Right forelimb (tissue), 1 donor: Measurements from ENCODE around the gene NRDE2.
"Not testable (repeated sequence)": the region's sequence is repeated elsewhere in the genome, so short reads cannot be mapped to it uniquely, and the experiment has no call there.

ENCODE experiments used
- DNase-seq: peaks from one replicate; pipeline ENCODE4 v3.0.0-alpha.2; 2018

The NRDE2 gene

DNA sequence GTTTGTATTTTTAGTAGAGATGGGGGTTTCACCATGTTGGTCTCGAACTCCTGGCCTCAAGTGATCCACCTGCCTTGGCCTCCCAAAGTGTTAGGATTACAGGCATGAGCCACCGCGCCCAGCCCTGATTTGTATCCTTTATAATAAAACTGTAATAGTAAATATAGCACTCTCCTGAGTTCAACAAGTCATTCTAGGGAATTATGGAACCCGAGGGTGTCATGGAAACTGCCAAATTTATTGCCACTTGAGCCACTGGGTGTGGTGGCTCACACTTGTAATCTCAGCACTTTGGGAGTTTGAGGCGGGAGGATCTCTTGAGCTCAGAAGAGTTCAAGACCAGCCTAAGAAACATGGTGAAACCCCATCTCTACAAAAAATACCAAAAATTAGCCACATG is 9.5 kb upstream of the NRDE2 start:
- DNase-seq = not testable (repeated sequence)

DNA sequence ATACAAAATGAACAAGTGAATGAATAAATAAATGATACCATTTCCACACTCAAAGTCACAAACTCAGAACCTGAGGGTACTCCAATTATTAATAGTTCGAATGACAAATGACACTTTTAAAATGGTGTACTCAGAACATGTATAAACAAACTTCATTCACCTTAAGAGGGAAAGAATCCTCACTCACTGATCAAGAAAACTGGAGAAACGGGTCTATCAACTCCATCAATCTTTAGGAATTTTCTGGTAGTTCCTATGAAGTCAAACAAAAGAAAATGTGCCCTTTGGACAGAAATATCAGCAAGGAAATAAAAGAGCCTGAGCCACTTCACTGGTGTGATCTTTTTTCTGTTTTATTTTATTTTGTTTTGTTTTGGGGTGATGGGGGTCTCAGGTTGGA is 5.2 kb upstream of the NRDE2 start:
- DNase-seq = no peak

DNA sequence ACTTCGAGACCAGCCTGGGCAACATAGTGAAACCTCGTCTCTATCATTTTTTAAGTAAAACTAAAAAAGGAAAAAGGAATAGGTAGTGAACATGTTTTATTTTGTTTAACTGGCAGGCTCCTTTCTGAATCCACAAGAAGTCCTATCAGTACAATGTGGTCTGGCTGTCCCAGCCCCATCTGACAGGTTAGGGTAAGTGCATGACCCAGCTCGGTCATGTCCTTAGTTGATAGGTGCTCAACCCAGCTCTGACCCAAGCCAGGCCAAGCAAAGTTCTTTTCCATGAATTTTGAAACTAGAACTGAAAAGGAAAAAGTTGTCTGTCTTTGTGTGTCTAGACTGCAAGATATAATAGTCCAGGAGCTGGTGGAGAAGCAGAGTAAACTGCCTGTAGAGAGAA is 4.7 kb upstream of the NRDE2 start:
- no peak for DNase-seq

DNA sequence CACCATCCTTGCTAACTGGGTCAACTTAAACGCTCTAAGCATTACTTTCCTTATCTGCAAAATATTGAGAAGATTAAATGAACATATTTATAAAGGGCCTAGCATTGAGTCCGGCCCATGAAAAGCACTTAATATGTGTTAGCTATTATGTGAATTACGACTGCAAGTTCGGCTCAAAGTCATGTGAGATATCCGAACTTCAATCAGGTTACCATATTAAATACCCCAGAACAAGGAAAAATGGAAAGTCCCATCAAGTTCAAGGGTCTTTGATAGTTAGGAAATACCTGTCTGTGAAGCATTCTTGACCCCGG is 487 bp upstream of the NRDE2 start:
- DNase-seq = no peak

DNA sequence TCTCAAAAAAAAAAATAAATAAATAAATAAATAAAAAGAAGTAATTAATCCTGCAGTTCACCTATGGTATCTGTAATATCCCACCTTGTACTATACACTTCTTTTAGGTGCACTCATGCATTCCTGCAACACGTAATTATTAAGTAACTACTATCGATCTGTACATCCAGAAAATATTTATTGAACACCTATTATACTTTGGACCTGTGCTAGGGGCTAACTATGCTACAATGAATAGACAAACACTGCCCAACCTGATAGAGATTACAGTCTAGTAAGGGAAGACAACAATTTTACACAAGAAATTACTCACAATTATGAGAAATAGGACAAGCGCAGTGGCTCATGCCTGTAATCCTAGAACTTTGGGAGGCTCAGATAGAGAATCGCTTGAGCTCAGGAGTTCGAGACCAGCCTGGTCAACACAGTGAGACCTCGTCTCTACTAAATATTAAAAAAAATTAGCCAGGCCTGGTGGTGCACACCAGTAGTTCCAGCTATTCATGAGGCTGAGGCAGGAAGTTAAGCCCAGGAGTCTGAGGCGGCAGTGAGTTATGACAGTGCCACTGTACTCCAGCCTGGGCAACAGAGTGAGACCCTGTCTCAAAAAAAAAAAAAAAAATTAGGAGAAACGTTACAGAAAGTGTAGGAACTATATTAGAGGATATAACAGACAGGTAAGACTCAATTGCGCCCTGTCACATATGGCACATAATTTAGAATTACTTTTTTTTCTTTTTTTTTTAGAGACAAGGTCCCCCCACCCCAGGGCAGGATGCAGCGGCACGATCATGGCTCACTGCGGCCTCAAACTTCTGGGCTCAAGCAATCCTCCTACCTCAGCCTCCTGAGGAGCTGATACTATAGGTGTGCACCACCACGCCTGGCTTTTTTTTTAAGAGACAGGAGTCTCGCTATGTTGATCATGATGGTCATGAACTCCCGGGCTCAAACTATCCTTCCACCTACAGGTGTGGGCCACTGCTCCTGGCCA is 1.2 kb downstream of the NRDE2 start:
- no peak for DNase-seq

DNA sequence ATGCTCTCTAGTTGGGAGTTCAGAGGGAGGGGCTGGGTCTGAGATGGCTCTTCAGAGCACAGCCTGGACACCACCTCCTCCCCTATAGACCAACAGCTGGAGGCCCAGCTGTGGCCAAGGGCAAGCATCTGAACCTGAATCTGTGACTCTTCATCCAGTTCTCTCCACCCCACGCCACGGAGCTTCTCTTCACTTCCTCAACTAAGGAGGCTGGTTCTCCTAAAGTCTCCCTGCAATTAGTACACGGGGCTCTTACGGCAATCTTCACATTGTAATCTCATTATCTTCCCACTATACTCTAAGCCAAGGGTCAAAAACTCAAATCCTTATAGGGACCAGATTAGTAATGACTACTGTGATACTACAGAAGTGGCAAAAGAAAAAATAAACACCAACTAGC is 9.8 kb downstream of the NRDE2 start:
- no peak for DNase-seq

DNA sequence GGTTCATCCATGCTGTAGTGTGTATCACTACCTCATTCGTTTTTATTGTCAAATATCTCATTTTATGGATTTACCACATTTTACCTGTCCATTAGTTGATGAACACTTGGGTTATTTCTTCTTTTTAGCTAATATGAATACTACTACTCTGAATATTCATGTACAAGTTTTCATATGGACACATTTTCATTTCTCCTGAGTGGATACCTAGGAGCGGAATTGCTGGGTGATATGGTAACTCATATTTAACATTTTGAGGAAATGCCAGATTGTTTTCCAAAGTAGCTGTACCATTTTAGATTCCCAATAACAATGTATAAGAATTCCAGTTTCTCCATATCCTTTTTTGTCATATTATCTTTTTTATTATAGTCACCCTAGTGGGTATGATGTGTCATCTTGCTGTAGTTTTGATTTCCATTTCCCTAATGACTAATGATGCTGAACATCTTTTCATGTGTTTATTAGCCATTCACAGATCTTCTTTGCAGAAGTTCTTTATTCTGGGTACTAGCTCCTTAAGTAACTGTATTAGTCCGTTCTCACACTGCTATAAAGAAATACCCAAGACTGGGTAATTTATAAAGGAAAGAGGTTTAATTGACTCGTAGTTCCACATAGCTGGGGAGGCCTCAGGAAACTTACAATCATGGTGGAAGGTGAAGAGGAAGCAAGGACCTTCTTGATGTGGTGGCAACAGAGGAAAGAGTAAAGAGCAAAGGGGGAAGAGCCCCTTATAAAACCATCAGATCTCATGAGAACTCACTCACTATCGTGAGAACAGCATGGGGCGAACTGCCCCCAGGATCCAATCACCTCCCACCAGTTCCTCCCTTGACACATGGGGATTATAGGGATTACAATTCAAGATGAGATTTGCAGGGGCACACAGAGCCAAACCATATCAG is 11.9 kb downstream of the NRDE2 start:
- no peak for DNase-seq

DNA sequence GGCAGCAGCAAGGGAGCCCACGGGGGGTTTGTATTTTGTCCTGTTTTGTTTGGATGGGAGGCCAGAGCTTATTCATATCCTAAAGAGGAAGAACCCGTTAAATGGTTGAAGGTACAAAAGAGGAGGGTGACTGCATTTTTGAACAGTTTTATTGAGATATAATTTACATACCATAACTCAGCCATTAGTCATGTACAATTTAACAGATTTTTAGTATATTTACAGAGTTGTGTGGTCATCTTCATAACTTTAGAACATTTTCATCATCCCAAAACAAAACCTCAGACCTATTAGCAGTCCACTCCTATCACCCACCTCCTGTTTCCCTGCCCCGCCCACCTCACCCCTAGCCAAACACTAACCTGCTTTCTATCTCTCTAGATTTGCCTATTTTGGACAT is 12.6 kb downstream of the NRDE2 start:
- no peak for DNase-seq

DNA sequence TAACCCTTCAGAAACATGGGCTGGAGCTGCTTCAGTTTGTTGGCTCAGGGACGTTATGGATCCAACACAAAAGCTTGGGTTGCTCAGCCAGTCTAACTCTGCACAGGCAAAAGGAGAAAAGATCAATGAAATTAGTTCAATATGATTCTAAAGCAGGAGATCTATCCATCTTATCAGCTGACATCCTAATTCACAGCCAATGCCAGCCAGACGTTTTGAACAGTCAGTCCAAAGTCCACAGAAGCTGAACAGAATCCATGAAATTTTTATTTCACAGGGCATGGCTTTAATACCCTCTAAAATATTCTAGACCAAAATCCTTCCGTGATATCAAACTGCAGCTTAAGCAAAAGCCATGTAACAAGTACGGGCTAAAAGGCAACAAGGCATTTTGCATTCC is 13.7 kb downstream of the NRDE2 start:
- DNase-seq = no peak

DNA sequence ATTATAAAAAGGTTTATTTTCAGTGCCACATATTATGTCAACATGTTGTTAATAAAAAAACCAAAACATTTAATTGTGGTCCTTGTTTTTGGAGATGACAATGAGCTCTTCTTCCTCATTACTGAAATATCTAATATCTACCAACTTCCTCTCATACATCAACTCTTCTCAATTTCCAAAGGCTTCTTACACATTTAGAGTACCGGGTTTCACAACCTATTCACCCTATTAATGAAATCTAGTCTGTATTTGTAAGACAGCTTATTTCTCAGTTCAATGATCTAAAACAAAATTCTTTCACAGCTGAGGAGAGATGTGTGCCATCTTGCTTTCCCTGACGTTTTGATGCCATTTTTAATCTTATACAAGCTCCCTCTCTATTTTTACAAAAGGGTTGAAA is 14.5 kb downstream of the NRDE2 start:
- DNase-seq = no peak

DNA sequence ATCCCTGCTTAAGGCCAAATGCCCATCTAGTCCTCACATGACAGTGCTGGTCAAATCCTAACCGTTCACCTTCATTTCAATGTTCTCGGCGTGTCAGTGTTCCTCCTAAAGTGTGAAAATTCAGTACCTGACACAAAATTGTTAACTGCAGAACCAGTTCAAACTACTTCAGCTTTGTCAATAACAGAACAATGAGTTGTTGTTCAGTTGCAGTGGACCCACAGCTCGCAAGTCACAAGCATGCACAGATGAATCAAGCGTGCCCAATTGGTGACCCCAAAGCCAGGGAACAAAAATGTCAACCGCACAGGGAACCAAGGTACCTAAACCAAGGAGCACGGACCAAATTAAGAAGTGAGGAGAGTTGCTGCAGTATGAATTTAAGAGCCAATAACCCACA is 23.2 kb downstream of the NRDE2 start:
- no peak for DNase-seq

DNA sequence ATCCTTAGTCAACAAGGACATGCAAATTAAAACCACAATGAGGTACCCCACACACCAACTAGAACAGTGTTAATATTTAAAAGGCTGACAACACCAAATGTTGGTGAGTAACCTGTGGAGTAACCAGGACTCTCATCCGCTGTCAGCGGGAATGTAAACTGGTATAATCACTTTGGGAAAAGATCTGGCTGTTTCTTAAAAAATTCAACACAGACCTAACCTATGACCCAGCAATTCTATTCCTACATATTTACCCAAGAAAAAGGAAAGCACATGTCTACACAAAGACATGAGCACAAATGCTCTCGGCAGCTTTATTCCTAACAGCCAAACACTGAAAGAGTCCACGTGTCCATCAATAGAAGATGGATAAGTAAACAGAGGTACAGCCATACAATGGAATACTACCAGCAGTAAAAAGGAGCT is 26.6 kb downstream of the NRDE2 start:
- no peak for DNase-seq

DNA sequence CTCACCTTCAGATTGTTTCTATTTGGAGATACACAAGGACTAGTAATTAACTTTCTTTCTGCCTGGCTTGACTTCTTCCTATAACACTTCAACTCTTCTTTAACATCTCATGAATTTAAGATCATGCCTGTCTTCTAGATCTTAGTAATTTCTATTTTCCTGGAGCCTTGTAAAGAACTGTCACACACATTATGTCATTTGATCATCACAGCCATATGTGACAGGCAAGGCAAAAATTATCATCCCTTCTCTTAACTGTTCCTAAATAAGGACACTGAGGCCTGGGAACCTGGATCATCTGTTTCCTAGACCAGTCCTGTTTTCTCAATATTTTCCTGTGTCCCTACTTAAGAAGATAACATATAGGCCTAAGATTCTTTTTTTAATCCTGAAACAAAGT is 27.2 kb downstream of the NRDE2 start:
- no peak for DNase-seq

DNA sequence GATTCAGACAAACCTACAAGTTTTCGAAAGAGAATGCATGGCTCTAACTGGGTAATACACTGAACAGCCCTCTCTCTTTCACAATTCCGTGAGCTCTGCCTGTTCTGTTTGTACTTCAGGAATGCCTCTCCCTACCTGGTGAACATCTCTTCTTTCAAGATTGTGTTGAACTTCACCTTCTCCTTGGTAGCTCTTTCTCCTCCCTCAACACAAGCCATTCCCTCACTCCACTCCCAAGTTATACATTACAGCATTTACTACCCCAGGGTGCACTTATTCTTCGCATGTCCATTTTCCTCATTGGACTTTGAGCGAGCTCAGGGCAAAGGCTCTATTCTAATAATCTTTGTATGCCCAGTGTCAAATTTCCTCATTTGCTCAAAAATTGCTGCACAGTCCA is 28.3 kb downstream of the NRDE2 start:
- DNase-seq = no peak

DNA sequence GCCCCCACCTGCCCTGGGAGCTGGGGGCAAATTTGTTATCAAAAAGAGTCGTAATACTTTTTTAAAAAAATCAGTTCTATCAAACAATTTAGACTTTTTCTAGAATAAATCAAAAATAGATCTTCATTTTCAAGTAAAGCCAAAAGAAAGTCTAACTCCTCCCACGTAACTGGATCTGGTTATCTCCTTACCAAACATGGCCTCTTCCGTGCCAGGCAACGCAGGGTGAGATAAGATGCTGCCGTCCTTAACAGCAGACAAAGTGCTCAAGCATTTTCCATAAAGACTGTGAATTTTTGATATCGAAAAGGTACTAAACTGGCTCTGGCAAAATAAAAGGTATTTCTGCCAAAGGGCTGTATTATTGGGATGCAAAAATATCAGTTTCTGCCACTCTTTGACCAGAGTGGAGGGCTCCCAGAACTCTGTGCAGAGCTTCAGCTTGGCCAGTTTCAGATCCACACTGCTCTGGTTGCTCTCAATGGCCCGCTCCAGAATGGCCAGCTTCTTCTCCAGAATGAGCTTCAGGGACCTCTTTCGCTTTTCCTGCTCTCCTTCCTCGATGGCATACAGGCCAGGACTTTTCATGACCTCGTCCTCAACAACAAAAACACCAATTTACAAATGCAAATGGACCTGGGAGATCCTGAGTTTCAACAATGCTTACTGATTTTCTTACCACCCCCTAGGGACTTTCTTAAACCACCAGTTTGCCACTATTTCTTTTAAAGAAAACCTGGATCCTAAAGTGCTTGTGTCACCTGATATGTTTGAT is 29.0 kb downstream of the NRDE2 start:
- DNase-seq = no peak

DNA sequence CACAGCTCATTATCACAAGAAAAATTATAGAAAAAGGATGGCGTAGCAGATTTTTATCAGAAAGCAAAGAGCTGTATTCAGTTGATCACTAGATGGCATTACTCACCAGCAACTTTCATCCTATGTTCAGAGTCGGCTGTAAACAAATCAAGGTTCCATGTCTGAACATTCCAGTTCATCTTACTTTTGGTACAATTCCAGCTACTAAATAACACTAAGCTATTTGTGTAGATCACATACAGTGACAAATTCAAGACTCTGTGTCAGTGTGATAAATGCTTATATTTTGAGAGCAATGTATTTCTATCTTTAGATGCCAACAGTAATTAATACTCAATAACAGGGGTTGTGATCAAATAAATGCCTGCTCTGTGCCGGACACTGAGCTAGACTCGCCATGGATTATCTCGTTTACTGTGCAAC is 30.1 kb downstream of the NRDE2 start:
- no peak for DNase-seq

DNA sequence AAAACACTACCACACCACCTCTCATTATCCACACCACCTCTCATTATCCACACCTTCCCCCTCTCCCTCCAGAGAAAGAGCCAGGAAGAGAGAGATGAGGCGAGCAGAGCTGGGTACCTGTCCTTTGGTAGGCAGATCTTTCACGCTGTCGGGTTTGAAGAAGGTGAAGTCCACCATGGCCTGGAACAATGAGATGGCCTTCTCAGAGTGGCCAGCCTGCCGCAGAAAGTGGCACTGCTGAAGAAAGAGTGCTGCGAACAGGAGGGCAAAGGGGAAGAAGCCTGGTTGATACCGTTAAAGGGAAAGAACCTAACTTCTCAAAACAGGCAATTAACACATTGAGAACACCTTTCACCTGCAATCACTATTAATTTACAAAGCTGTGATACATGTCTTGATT is 30.6 kb downstream of the NRDE2 start:
- no peak for DNase-seq

DNA sequence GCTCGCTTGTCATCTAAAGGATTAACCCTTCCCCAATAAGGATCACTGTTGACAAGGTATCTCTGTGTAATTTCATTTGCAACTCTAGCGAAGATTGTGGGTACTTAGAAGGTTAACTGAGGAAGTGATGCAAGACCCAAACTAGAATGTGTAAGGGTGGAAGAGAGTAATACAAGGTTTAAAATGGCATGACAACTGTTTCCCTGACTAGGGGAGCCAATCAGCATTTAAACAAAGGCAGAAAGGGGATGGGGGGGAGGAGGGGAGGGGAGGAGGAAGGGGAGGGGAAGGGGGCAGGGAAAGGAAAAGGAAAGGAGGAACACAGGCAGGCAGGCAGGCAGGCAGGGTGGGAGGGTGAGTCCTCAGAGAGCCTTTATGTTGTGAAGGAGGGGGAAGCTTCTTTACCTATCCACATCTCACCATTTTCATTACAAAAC is 31.1 kb downstream of the NRDE2 start:
- DNase-seq = no peak

DNA sequence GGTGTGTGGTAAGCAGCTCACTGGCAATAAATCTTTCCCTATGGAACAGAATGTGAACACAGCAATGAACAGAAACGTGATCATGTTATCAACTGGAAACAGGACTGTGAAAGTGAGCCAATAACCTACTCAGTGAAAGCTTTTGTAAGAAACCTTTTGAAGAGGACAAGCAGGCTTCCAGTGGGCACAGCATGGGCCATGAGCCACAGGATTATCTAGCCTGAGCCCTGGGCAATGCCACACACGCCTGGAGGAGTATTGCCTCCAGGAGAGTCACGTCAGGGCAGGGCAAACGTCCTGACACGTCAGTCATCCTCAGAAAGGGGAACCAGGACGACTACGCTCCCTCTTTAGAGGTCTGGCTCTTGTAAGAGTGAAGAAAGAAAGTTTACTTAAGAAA is 32.3 kb downstream of the NRDE2 start:
- DNase-seq = no peak

DNA sequence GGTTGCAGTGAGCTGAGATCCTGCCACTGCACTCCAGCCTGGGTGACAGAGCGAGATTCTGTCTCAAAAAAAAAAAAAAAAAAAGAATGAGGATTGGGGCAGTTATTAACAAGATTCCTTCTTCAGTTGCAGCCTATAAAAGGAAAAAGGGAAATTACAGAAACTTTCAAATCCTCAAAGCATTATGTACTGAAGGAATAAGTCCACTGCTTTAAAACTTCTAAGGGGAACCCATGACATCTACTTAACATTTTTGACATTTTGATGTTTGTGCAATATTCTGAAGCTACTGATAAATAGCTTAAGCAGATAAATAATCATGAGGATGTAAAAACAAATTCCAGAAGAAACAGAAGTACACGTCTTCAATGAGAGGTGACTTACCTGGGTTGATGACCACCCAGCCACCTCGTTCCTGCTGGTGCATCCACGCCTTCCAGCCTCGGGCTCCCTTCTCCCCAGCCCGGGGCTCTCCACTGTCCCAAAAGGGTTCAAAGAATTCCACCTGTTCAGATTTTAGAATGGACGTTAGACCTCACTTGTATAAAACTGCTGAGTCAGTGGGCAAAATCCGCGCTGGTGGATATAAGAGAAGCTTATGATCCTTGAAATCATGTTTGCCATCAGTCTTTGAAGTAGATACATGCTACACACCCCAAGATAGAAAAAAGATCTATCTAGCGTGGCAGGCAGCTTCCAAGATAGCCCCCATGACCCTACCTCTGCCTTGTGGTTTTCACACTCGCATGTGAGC is 33.7 kb downstream of the NRDE2 start:
- DNase-seq = no peak

DNA sequence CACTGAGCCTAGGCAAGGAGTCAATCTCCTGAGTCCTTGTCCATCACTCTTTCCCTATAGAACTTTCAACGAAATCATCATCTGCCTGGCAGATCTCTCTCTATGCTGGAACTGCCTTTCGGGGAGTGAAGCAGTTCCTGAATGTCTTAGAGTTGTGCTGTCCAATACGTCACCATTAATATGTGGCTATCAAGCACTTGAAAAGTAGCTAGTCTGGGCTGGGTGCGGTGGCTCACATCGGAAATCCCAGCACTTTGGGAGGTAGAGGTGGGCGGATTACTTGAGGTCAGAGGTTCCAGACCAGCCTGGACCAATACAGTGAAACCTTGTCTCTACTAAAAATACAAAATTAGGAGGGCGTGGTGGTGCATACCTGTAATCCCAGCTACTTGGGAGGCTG is 35.1 kb downstream of the NRDE2 start:
- DNase-seq = no peak

DNA sequence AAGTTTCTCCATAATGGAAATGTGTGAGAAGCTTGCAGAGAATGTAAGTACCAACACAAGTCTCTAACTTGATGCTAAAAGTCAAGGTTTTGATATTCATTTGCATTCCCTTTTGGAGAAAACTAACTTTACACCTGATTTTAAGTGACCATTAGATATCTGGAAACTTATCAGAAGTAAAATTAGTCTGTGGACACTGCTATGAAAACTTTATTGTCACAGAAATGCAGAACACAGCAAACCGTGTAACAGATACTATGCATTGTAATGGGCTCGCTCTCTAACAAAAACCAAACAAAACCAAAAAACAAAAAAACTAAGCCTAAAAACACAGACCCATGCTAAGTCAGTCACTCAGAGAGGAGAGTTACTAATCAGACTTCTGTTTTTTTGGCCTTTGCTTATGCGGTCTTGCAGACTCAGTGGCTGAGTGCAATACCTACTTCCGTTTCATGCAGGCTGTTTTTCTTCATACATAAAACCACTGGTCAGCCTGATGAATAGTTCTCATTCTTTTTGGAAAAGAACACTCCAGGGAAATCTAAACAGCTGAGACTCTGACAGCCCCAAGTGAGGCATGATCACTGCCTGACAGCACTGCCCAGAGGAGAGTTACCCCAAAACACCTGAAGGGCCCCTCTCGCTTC is 35.7 kb downstream of the NRDE2 start:
- no peak for DNase-seq
